Mesendoderm (in vitro differentiated cells): ENCODE results near the gene LSG1.

Experiments used
- DNase-seq: peaks from one replicate; pipeline ENCODE4 v3.0.0; 2013
- H2AK5ac ChIP-seq: 2 replicates; pipeline ENCODE4 v1.6.1; 2013; ENCODE audit warnings: low read length, inconsistent platforms
- H2BK120ac ChIP-seq: 2 replicates; pipeline ENCODE4 v1.6.1; 2013; ENCODE audit warnings: low read depth, mild to moderate bottlenecking, low read length, moderate library complexity, mixed read lengths
- H2BK15ac ChIP-seq: replicated peaks from 2 replicates; pipeline ENCODE4 v1.6.1; 2013; ENCODE audit warnings: low read depth, mild to moderate bottlenecking, moderate library complexity
- H2BK5ac ChIP-seq: 2 replicates; pipeline ENCODE4 v1.6.1; 2013; ENCODE audit warnings: low read length, inconsistent platforms
- H3K18ac ChIP-seq: 2 replicates; pipeline ENCODE4 v1.6.1; 2013; ENCODE audit warnings: mild to moderate bottlenecking, low read length, mixed read lengths
- H3K23ac ChIP-seq: one replicate; pipeline ENCODE4 v1.6.1; 2013; ENCODE audit warnings: low read length
- H3K27ac ChIP-seq: 2 replicates; pipeline ENCODE4 v1.5.1; 2013; ENCODE audit warnings: low read depth, mild to moderate bottlenecking, inconsistent platforms, low read length, moderate library complexity
- H3K27me3 ChIP-seq: 2 replicates; pipeline ENCODE4 v1.6.1; 2013; ENCODE audit warnings: low read length, control low read depth, mild to moderate bottlenecking, inconsistent platforms; ENCODE audit not compliant: insufficient read depth, poor library complexity
- H3K36me3 ChIP-seq: 2 replicates; pipeline ENCODE4 v1.6.1; 2013; ENCODE audit warnings: low read length, inconsistent platforms; ENCODE audit not compliant: control insufficient read depth, insufficient read depth
- H3K4ac ChIP-seq: one replicate; pipeline ENCODE4 v1.6.1; 2013; ENCODE audit warnings: low read depth, mild to moderate bottlenecking, low read length, moderate library complexity
- H3K4me1 ChIP-seq: 2 replicates; pipeline ENCODE4 v1.6.1; 2013; ENCODE audit warnings: low read depth, low read length, inconsistent platforms; ENCODE audit not compliant: control insufficient read depth
- H3K4me2 ChIP-seq: 2 replicates; pipeline ENCODE4 v1.6.1; 2013; ENCODE audit warnings: low read length
- H3K4me3 ChIP-seq: 2 replicates; pipeline ENCODE4 v1.5.1; 2013; ENCODE audit warnings: mild to moderate bottlenecking, low read length
- H3K56ac ChIP-seq: one replicate; pipeline ENCODE4 v1.6.1; 2013; ENCODE audit warnings: low read length
- H3K79me1 ChIP-seq: 2 replicates; pipeline ENCODE4 v1.6.1; 2013; ENCODE audit warnings: low read length, inconsistent platforms
- H3K79me2 ChIP-seq: 2 replicates; pipeline ENCODE4 v1.6.1; 2013; ENCODE audit warnings: mild to moderate bottlenecking, low read length; ENCODE audit not compliant: control insufficient read depth, insufficient read depth
- H3K9ac ChIP-seq: 2 replicates; pipeline ENCODE4 v1.6.1; 2013; ENCODE audit warnings: low read length, inconsistent platforms
- H4K5ac ChIP-seq: one replicate; pipeline ENCODE4 v1.6.1; 2013; ENCODE audit warnings: low read length
- H4K8ac ChIP-seq: one replicate; pipeline ENCODE4 v1.6.1; 2013; ENCODE audit warnings: low read depth, mild to moderate bottlenecking, control low read depth, low read length, moderate library complexity
- WGBS: extraction: QIAGEN DNeasy Blood & Tissue Kit; methylation state at CpG from one replicate; pipeline ENCODE4 v1.1.7; 2013; ENCODE audit warnings: low lambda C conversion rate, missing lambda C conversion rate; ENCODE audit not compliant: insufficient coverage; ENCODE audit errors: extremely low coverage; 5-methylcytosine and 5-hydroxymethylcytosine counted together

The LSG1 gene

GRCh38 chr3:194714137-194714455, 42.1 kb upstream of the LSG1 start:
- Histone ChIP-seq H3K4me2 (no peak overlapping the region), H3K4me1 (peaks cover 2% of the 10 kb centered on the region), H3K4me3 (no peak overlapping the region), H2BK15ac (no peak overlapping the region), H2BK120ac (no peak overlapping the region), H3K27me3 (no peaks in the 10 kb centered on the region), H3K79me1 (no peaks in the 10 kb centered on the region), H3K79me2 (no peaks in the 10 kb centered on the region), H3K56ac (no peak overlapping the region), H2BK5ac (no peak overlapping the region), H3K9ac (no peak overlapping the region), H4K8ac (no peak overlapping the region), H3K36me3 (no peaks in the 10 kb centered on the region), H3K4ac (no peak overlapping the region), H3K23ac (no peak overlapping the region), H3K27ac (no peak overlapping the region), H3K18ac (no peak overlapping the region), H2AK5ac (no peak overlapping the region), H4K5ac (no peak overlapping the region)
- DNase-seq = no peak
- WGBS = no CpG with 5 or more reads among the region's 5 CpGs

GRCh38 chr3:194713299-194714136, 41.5 kb upstream of the LSG1 start:
- WGBS = no CpG with 5 or more reads among the region's 9 CpGs
- Histone ChIP-seq H2BK5ac (no peak overlapping the region), H3K27ac (no peak overlapping the region)

GRCh38 chr3:194711913-194712312, 39.9 kb upstream of the LSG1 start:
- no peaks in the 10 kb centered on the region for H3K79me2 ChIP-seq

More at GRCh38 chr3:194713299-194714136, 41.5 kb upstream of the LSG1 start:
- Histone ChIP-seq H3K79me1 (no peaks in the 10 kb centered on the region), H2BK120ac (no peak overlapping the region), H3K27me3 (no peaks in the 10 kb centered on the region), H2BK15ac (no peak overlapping the region), H3K36me3 (no peaks in the 10 kb centered on the region), H4K5ac (no peak overlapping the region), H3K79me2 (no peaks in the 10 kb centered on the region), H3K4ac (no peak overlapping the region), H3K23ac (no peak overlapping the region), H3K4me3 (no peak overlapping the region), H3K56ac (no peak overlapping the region), H3K4me2 (no peak overlapping the region), H3K9ac (no peak overlapping the region), H4K8ac (no peak overlapping the region), H2AK5ac (no peak overlapping the region), H3K4me1 (peaks cover 2% of the 10 kb centered on the region), H3K18ac (no peak overlapping the region)
- DNase-seq = no peak

DNA sequence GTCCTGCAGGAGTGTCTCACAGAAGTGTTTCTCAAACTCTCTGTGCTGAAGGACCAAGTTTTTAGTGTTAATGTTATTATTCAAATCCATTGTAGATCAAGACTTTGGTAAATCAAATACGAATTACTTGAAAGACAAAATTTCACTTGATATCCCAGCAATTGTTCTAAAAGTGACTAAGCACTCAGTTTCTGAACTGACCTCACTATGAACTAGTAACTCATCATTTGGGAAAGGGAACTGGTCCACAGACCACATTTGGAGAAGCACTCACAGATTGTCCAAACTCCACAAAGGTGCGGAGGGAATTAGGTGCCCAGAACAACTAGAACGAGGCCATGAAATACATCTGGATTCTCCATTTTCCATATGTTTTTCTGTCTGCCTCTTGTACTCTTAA, 39.3 kb upstream of the LSG1 start:
- Histone ChIP-seq H2AK5ac (no peak overlapping the region), H3K79me2 (no peaks in the 10 kb centered on the region), H2BK5ac (no peak overlapping the region), H3K36me3 (no peaks in the 10 kb centered on the region), H3K27ac (no peak overlapping the region), H3K23ac (no peak overlapping the region), H3K4me2 (no peak overlapping the region), H2BK15ac (no peak overlapping the region), H3K79me1 (no peaks in the 10 kb centered on the region), H3K4me1 (no peaks in the 10 kb centered on the region), H3K4ac (no peak overlapping the region), H3K27me3 (no peaks in the 10 kb centered on the region), H4K5ac (no peak overlapping the region), H2BK120ac (no peak overlapping the region), H3K4me3 (no peak overlapping the region), H4K8ac (no peak overlapping the region), H3K56ac (no peak overlapping the region), H3K18ac (no peak overlapping the region), H3K9ac (no peak overlapping the region)
- no CpG with 5 or more reads among the region's 3 CpGs for WGBS
- DNase-seq = no peak

More at GRCh38 chr3:194711913-194712312, 39.9 kb upstream of the LSG1 start:
- Histone ChIP-seq H4K5ac (no peak overlapping the region), H3K56ac (no peak overlapping the region), H2BK5ac (no peak overlapping the region), H3K79me1 (no peaks in the 10 kb centered on the region), H3K4me1 (no peaks in the 10 kb centered on the region), H2BK15ac (no peak overlapping the region), H3K9ac (no peak overlapping the region), H3K36me3 (no peaks in the 10 kb centered on the region), H3K18ac (no peak overlapping the region), H3K4ac (no peak overlapping the region), H4K8ac (no peak overlapping the region), H3K27me3 (no peaks in the 10 kb centered on the region), H2AK5ac (no peak overlapping the region), H3K27ac (no peak overlapping the region), H2BK120ac (no peak overlapping the region), H3K23ac (no peak overlapping the region), H3K4me2 (no peak overlapping the region), H3K4me3 (no peak overlapping the region)
- peak; percentile 52 for DNase-seq
- WGBS = no CpG with 5 or more reads among the region's 6 CpGs

GRCh38 chr3:194707147-194707540, 35.2 kb upstream of the LSG1 start:
- no peak overlapping the region for H3K23ac ChIP-seq
- no CpG with 5 or more reads among the region's 7 CpGs for WGBS

DNA sequence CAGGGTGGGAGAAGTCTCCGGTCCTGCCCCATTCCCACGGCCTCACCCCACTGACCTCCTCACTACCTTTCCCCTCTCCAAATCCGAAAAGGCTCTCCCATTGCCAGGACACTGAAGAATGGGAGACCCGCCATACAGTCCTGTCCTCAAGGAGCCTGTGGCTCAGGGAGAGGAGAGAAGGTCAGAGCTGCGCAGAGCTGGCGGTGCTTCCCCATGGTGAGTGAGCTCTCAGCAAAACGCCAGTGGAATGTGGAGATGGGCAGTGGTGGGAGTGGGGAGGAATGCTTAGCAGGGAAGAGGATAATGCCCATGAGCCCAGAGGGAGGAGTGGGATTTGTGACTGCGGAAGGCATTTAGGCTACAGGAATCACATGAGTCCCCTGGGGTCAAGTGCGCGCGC, 33.8 kb upstream of the LSG1 start:
- no peak overlapping the region for H3K18ac ChIP-seq
- no CpG with 5 or more reads among the region's 11 CpGs for WGBS
- H2BK120ac ChIP-seq = no peak overlapping the region
- H3K27ac ChIP-seq = no peak overlapping the region
- no peak overlapping the region for H3K4ac ChIP-seq
- H4K8ac ChIP-seq = no peak overlapping the region
- H3K4me3 ChIP-seq = no peak overlapping the region
- peak; percentile 40 for DNase-seq
- H3K36me3 ChIP-seq = no peaks in the 10 kb centered on the region
- H3K4me2 ChIP-seq = no peak overlapping the region
- no peaks in the 10 kb centered on the region for H3K4me1 ChIP-seq
- H3K9ac ChIP-seq = no peak overlapping the region
- no peak overlapping the region for H3K56ac ChIP-seq
- no peaks in the 10 kb centered on the region for H3K79me2 ChIP-seq
- H2BK5ac ChIP-seq = no peak overlapping the region
- no peak overlapping the region for H3K23ac ChIP-seq
- no peak overlapping the region for H4K5ac ChIP-seq
- no peak overlapping the region for H2AK5ac ChIP-seq
- H3K27me3 ChIP-seq = no peaks in the 10 kb centered on the region
- H3K79me1 ChIP-seq = no peaks in the 10 kb centered on the region
- H2BK15ac ChIP-seq = no peak overlapping the region

More at GRCh38 chr3:194707147-194707540, 35.2 kb upstream of the LSG1 start:
- Histone ChIP-seq H3K79me1 (no peaks in the 10 kb centered on the region), H4K5ac (no peak overlapping the region), H3K27ac (no peak overlapping the region), H3K9ac (no peak overlapping the region), H3K79me2 (no peaks in the 10 kb centered on the region), H3K18ac (no peak overlapping the region), H3K36me3 (no peaks in the 10 kb centered on the region), H2BK15ac (no peak overlapping the region), H3K56ac (no peak overlapping the region), H3K4me2 (no peak overlapping the region), H3K4ac (no peak overlapping the region), H3K27me3 (no peaks in the 10 kb centered on the region), H2BK5ac (no peak overlapping the region), H2AK5ac (no peak overlapping the region), H4K8ac (no peak overlapping the region), H2BK120ac (no peak overlapping the region), H3K4me1 (no peaks in the 10 kb centered on the region), H3K4me3 (no peak overlapping the region)
- DNase-seq = no peak
